Kidney glomerular epithelial cell (primary cell): ENCODE data around the gene TRIM31.

Source experiments
- DNase-seq: peaks from one replicate; lab custom pipeline; 2025; lab: John Stamatoyannopoulos, UW

The TRIM31 gene, protein sequence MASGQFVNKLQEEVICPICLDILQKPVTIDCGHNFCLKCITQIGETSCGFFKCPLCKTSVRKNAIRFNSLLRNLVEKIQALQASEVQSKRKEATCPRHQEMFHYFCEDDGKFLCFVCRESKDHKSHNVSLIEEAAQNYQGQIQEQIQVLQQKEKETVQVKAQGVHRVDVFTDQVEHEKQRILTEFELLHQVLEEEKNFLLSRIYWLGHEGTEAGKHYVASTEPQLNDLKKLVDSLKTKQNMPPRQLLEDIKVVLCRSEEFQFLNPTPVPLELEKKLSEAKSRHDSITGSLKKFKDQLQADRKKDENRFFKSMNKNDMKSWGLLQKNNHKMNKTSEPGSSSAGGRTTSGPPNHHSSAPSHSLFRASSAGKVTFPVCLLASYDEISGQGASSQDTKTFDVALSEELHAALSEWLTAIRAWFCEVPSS

DNA sequence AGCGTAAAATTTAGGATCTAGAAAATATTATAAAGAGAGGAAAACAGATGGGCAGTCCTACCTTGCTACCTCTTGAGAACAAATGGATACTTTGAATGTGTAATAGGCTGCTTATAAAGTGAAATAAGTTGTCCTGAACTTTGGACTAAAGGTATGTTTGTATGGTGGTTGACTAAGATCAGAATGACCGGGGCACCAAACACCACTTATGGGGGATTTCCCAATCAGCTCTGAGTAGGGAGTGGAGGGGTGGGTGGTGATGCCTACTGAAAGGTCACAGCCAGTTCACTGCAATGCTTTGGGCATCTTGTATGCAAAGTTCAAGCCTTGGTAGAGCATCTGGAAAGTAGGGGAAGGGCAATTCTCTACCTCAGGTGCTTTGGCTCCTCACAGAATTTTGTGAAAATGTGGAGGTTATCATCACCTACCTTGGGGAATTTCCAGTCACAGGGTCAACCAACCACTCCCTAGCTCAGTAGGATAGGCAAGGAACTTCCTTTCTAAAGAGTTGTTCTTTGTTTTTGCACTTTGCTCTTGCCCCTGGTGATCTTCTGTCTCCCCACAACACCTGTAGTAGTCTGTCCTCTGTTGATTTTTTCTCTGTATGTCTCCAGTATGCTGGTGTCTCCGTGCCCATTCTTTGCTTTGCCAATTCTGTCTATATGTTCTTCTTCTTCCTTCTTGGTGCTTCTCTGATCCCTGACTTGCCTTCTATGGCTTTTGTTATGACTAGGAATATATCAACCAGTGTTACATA lies at the start of gene TRIM31:
Gene TRIM31 (minus strand): TSS at position 88 of the 757 bp plus-strand sequence. CDS start 285 bp downstream, outside the sequence.
- DNase-seq: no peak

DNA sequence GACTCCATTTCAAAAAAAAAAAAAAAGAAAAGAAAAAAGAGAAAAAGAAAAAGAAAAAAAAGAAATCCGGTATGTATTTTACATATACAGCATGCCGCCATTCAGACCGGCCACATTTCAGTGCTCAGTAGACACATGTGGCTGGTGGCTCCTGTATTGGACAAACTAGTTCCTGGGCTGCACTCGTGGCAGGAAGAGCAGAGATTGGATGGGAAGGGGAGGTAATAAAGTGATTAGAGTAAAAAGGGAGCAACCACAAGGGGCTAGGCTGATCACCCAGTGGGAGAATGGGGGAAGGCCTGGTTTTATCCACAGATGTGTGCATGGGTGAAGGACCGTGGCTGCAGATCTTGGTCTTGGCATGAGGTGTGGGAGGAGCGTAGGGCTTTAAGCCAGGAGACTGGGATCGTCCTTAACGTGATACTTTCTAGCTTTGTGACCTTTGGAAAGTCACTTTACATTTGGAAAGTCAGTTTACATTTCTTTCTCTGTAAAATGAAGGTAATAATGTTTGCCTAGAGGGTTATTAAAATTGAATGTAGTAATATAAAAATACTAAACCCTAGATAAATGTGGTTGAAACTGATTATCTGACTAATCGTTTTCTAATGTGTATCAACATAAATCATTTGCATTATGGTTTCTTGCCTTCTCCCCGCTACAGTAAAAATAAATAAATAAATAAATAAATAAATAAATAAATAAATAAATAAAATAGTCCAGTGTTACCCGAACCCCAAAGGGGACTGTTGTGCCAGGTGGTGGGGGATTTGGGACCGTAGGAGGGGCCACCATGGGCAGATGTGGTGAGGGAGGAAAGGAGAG lies 49.6 kb upstream of the TRIM31 start:
- no peak for DNase-seq

DNA sequence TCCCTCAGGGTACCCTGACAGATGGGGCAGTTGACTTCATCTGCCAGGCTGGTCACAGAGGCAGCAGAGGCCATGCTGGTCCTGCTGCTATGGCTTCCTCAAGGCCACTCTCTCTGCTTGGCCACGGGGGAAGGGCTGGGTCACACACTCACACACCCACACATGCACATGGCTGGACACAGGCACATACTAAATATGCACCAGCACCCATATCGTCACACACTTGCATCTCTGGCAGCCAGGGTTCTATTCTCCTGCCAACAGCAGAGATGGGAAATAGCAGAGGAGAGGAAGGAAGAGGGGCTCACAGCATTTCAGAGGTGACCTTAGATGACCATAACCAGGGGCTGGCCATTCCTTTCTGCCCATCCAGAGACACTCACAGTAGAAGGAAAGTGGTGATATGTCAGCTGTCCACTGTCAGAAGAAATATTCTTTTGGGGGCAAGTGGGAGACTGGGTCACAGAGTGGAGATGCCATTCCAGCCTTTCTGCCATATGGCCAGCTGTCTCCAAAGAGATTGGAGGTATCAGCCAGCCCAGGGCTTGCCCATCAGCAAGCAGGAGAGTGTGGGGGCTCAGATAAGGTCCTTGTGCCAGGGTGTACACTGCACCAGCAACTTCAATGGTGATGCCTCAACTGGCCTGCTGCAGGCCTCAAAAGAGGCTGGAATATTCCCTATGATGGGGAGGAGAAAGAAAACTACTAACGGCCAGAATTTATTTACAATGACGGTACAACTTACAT lies 48.1 kb upstream of the TRIM31 start, which contains the start of gene TRIM10:
Gene TRIM10 (minus strand): TSS at position 427 of the 747 bp plus-strand sequence. CDS start 353 bp downstream, at position 74.
- DNase-seq: no peak

- no peak for DNase-seq
Observed at GRCh38 chr6:30160008-30160784, 47.3 kb upstream of the TRIM31 start.

DNA sequence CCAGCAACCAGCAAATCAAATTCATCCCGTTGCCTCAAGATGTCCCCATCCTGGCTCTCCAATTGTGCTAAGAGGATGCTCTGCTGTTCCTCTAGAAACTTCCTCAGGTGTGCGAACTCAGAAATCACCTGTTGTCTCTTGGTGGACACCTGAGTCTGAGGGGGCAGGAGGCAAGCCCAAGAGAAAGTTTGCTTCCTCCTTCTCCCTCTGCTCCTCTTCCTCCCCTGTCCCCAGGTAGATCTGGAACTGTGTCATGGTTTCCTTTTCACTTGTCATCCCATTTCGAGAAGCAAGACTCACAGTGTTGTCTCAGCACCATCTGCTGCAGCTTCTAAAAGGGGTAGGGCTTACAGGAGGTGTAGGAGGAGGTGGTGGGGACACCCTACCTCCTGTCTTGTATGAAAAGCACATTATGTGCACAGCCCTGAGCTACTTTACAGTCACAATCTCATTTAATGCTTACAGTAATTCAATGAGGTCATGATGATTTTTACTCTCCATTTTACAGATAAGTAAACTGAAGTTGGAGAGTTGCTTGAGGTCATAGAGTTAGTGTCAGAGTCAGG lies 45.7 kb upstream of the TRIM31 start:
- DNase-seq: no peak

DNA sequence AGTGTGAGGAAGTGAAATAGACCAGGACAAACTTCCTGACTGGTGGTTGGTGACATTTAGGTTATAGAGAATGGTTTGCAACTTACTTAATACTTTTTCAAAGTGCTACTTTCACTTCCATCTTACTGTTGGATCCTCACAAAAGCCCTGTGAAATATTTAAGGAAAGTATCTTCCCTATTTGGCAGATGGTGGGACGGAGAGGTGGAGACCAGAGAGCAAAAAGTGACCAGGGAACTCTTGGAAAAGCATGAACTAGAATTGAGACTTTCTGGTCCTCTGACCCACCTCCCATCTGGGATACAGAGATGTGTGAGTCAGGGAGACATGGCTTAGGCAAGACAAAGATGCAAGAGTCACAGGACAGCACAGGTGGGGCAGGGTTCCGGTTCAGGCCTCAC lies 45.1 kb upstream of the TRIM31 start:
- no peak for DNase-seq

GRCh38 chr6:30157581-30157980 lies 44.7 kb upstream of the TRIM31 start:
- DNase-seq: no peak

DNA sequence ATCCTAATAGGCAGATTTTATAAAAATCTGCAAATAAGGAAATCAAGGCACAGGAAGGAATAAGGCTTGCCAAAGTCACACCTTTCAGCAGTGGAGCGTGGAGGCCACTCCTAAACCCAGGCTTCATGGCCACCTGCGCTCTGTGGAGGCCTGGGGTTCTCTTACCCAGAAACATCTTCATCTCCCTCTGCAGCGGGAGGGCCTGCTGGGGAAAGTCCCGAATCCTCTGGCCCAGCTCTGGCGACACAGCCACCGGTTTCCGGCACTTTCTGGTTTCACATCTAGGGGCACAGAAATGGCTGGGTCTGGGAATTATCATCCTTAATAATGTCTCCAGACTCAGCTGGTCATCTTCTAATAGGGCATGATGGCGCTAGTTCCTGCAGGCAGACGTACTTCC lies 43.9 kb upstream of the TRIM31 start:
- DNase-seq: no peak

DNA sequence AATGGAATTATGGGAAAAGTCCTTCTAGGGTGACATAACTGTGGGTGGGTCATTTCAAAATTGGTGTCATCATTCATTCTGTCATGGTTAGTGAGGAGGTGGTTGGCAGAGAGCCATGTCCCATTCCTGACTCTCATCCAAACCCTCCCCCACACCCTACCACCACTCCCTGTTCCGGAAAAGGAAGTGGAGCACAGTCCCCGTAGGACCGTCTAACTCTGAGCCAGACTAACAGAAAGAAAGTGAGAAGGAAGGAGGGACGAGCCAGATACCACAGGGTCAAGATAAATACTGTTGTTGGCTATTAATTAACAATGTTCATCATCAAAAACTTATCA lies 43.3 kb upstream of the TRIM31 start:
- peak; percentile 86 for DNase-seq

DNA sequence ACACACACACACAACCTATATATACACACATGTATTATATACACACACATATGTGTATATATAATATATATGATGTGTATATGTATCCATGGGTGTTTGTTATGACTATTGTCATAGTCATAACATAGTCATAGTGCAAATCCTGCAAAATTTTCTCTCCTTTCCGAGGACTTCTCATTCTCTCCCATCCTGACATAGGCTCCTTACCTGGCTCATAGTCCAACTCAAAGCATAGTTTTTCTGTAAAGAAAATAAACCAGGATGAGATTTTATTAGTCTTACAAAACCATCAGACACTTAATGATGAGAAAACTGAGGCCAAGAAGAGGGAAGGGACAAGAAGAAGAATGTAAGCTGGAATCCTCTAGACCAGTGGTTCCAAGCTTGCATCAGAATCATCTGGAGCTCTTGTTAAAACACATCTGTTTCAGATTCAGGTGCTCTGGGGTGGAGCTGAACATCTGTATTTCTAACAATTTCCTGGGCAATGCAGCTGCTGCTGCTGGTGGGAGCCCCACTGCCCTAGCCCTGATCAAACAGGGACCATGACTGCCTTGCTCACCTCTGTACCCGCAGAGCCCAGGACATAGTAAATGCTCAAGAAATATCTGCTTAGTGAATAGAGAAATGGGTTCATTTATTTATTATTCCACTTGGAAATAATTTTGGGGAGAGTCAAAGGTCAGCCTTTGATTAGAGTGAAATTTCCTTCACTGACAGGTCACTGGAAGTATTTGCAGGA lies 42.8 kb upstream of the TRIM31 start:
- DNase-seq: no peak

GRCh38 chr6:30154709-30155519 lies 42.0 kb upstream of the TRIM31 start:
- peak; percentile 93 for DNase-seq

GRCh38 chr6:30154061-30154460 lies 41.2 kb upstream of the TRIM31 start:
- DNase-seq: no peak

DNA sequence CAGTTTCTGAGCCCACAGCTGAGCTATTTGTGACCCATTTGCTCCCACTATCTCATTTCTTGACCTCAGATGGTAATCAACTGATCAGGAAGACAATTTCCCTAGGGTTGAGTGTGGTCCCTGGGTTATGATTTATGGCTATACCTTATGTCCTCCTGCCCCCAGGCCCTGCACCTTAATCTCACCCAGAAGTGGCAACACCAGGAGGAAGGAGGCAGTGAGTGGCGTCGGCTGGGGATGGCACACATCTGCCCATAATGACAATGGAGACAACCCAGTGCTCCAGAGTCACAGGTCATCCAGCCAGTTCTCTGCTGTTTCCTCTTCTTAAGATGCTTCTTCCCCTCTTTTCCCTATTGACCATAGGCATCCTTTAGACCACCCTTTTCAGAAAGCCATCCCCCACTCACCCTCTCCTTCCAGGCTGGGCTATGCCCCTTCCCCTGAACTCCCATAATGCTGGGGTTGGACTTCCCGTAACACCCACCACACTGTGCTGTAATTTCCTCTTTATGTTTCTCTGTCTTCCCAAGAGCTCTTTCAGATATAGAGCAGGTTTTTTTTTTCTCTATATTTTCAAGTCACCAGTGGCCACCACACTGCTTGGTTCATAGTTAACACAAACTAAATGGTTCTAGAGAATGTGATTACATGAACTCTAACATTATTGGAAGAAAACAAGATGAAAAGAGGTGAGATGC lies 40.2 kb upstream of the TRIM31 start:
- no peak for DNase-seq

- DNase-seq: no peak
Observed at GRCh38 chr6:30152016-30152673, 39.3 kb upstream of the TRIM31 start.

DNA sequence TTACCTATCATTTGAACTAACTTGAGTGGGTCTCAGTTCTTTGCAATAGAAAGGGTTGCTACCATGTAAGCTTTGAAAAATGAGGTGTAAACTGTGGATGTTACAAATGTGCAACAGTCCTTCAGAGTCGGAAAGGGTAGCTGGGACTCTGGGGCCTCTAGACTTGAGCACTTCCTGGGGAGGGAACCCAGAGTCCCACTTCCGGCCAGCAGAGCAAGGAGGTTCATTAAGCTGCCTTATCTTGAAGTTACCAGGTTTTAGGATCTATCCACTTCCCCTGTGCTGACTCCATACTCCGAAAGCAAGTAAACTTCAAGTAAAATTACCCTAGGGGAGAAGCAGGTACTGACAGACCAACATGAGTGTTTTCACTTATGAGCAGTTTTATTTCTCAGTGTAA lies 38.7 kb upstream of the TRIM31 start:
- DNase-seq: no peak

DNA sequence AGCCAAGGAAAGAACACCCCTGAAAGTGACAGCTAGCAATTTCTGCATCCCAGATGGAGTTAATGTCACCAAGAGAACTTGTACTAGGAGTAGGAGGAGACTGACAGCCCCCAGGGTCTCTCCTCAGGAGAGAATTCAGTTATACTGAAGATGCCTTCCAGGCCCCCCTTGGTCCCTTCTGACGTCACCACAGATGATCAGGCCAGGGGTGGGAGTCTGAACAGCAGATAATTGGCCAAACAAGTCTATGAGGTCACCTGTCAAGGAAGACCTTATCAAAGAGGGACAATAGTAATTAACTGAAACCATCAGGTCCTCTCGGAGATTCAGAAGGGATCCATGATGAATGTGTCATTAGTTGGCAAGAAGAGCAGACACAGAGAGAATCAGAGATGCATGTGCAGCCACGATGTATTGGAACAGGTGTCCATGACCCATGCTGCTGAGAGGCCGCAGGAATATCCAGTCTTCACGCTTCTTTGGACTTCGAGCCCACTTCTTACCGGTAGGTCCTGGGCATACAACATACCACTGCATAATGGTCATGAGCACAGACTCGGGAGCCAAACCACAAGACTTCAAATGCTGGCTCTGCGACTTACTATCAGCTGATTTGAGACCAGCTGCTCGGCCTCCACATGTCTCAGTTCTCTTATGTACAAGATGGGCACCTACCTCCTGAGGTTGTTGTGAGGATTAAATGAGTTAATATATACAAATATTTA lies 37.9 kb upstream of the TRIM31 start:
- DNase-seq: no peak
